ENCODE data around the gene ZNF580. TPM values are rescaled to one million over a fixed set of nuclear protein-coding genes. Genes with fewer than 3 reads are reported as not detected.
A peak's percentile ranks its signal among the peaks of the same experiment; 100 is the strongest.

Gene ZNF580
- total RNA-seq, 1 donor from 2014 or later, result 37.4 TPM

DNA sequence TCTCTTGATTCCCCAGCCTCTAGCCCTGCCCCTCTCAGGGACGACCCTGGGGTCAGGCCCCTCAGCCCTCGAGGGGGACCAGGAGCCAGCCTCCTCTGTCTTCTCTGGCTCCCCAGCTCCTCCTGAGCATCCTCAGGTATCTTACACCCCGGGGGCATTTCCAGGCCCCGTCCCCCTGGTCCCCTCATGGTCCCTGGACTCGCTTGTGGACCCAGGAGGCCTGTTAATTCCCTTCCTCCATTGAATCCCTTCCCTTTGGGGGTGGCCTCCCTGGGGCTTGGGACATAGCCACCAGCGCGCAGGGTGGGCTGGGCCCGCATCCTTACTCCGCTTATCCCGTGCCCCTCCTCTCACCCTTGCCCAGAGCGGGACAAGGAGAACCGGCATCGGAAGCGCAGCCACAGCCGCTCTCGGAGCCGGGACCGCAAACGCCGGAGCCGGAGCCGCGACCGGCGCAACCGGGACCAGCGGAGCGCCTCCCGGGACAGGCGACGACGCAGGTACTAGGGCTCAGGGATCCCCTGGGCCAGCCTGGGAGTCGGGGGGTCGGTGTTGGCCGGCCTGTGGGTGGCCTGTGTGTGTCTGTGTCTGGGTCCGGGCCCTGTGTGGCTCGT, 18.2 kb downstream of the ZNF580 start:
- Mint-ChIP-seq H3K9me3 (no peaks in the 10 kb centered on the region), H3K36me3 (peaks cover 17% of the 10 kb centered on the region), H3K4me3 (peak overlapping the region; percentile 37), H3K27ac (peak overlapping the region; percentile 43), H3K27me3 (no peaks in the 10 kb centered on the region), H3K4me1 (ENCODE audit: unreplicated experiment) (peaks cover 17% of the 10 kb centered on the region)
- TF ChIP-seq, protein P1, sequence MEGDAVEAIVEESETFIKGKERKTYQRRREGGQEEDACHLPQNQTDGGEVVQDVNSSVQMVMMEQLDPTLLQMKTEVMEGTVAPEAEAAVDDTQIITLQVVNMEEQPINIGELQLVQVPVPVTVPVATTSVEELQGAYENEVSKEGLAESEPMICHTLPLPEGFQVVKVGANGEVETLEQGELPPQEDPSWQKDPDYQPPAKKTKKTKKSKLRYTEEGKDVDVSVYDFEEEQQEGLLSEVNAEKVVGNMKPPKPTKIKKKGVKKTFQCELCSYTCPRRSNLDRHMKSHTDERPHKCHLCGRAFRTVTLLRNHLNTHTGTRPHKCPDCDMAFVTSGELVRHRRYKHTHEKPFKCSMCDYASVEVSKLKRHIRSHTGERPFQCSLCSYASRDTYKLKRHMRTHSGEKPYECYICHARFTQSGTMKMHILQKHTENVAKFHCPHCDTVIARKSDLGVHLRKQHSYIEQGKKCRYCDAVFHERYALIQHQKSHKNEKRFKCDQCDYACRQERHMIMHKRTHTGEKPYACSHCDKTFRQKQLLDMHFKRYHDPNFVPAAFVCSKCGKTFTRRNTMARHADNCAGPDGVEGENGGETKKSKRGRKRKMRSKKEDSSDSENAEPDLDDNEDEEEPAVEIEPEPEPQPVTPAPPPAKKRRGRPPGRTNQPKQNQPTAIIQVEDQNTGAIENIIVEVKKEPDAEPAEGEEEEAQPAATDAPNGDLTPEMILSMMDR (conservative IDR thresholded peaks at IDR 0.05), result no peak
- peak; percentile 56 for DNase-seq (ENCODE audit: extremely low spot score, unreplicated experiment)

DNA sequence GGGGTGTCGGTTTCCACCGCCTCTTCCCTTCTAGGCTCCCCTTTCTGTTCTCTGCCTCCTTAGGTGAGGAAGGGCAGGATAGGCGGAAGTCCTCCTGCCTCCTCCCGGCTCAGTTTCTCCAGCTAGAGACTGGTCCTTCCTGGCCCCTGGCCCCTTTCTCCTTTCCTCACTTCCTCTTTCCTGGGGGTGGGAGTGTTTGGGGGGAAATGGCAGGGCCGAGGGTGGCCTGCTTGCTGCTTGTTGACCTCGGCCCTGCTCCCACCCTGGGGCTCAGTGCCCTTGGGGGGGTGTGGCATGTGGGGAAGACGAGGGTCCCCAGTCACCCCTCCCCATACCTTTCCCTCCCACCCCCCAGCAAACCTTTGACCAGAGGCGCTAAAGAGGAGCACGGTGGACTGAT, 19.0 kb downstream of the ZNF580 start:
- H3K36me3 Mint-ChIP-seq, result peaks cover 17% of the 10 kb centered on the region
- no peak for DNase-seq (ENCODE audit: extremely low spot score, unreplicated experiment)
- H3K27me3 Mint-ChIP-seq, result no peaks in the 10 kb centered on the region
- no peak overlapping the region for H3K4me3 Mint-ChIP-seq
- TF ChIP-seq, protein P1 (conservative IDR thresholded peaks at IDR 0.05), result no peak
- no peak overlapping the region for H3K27ac Mint-ChIP-seq
- H3K4me1 Mint-ChIP-seq (ENCODE audit: unreplicated experiment), result peaks cover 17% of the 10 kb centered on the region
- no peaks in the 10 kb centered on the region for H3K9me3 Mint-ChIP-seq

DNA sequence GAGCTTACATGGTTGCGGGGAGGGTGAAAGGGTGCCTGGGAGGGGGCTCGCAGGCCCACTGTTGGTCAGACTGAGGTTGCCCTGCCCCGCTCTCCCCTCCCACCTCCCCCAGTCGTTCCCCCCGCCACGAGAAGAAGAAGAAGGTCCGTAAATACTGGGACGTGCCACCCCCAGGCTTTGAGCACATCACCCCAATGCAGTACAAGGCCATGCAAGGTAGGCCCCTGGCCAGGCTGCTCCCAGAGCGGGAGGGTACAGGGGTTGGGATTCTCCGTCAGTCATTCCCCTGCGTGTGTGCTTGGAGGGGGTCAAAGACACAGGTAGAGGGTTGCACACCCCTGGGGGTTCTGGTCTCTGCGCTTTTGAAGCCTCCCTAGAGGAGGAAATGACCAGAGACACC, 19.6 kb downstream of the ZNF580 start:
- Mint-ChIP-seq H3K4me1 (ENCODE audit: unreplicated experiment) (peaks cover 17% of the 10 kb centered on the region), H3K4me3 (no peak overlapping the region), H3K9me3 (no peaks in the 10 kb centered on the region), H3K27me3 (no peaks in the 10 kb centered on the region), H3K36me3 (peaks cover 17% of the 10 kb centered on the region), H3K27ac (no peak overlapping the region)
- TF ChIP-seq, protein P1 (conservative IDR thresholded peaks at IDR 0.05), result no peak
- DNase-seq (ENCODE audit: extremely low spot score, unreplicated experiment), result no peak

DNA sequence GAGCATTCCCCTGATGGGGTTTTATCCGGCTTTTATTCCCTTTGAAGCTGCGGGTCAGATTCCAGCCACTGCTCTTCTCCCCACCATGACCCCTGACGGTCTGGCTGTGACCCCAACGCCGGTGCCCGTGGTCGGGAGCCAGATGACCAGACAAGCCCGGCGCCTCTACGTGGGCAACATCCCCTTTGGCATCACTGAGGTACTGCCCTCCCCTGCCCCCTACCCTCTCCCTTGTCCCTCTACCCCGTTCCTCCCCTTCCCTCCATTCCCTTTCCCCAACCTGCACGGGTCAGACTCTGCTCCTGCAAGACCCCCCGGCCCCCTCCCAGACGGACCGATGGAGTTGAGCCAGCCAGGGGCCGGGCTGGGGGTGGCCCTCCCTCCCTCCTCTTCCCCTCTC, 20.2 kb downstream of the ZNF580 start:
- TF ChIP-seq, protein P1 (conservative IDR thresholded peaks at IDR 0.05), result no peak
- H3K36me3 Mint-ChIP-seq, result peaks cover 13% of the 10 kb centered on the region
- H3K4me3 Mint-ChIP-seq, result no peak overlapping the region
- no peaks in the 10 kb centered on the region for H3K27me3 Mint-ChIP-seq
- no peaks in the 10 kb centered on the region for H3K9me3 Mint-ChIP-seq
- no peak for DNase-seq (ENCODE audit: extremely low spot score, unreplicated experiment)
- H3K4me1 Mint-ChIP-seq (ENCODE audit: unreplicated experiment), result peaks cover 14% of the 10 kb centered on the region
- no peak overlapping the region for H3K27ac Mint-ChIP-seq

DNA sequence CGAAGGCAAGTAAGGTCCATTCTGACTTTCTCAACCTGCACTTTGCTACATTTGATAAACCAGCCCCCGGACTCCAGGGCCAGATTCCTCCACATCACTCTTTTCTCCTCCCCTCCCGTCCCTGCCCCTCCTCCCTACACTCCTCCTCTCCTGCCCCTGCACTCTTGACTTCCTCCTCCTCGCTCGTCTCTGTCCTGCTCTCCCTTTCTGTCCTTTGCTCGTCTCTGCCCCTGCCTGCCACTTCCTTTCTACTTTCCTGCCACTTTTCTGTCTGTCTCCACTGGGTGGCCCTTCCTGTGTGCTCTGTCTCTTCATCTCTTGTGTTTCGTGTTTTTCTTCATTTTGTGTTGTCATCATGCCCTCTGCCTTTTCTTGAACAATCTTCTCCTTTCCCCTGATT, 21.0 kb downstream of the ZNF580 start:
- H3K4me1 Mint-ChIP-seq (ENCODE audit: unreplicated experiment), result peaks cover 11% of the 10 kb centered on the region
- no peaks in the 10 kb centered on the region for H3K27me3 Mint-ChIP-seq
- no peaks in the 10 kb centered on the region for H3K9me3 Mint-ChIP-seq
- peaks cover 10% of the 10 kb centered on the region for H3K36me3 Mint-ChIP-seq
- no peak for DNase-seq (ENCODE audit: extremely low spot score, unreplicated experiment)
- TF ChIP-seq, protein P1 (conservative IDR thresholded peaks at IDR 0.05), result no peak
- no peak overlapping the region for H3K27ac Mint-ChIP-seq
- H3K4me3 Mint-ChIP-seq, result no peak overlapping the region

All from type B pancreatic cell (in vitro differentiated cells).